KOPT-K1 (cell line): ENCODE data around the gene TMEM266.

Experiments
- H3K27ac ChIP-seq: fragments of 200-600 bp; sonication (generic); 2 replicates; pipeline ENCODE4 v1.5.1; 2016; ENCODE audit warnings: antibody characterized with exemption, mild to moderate bottlenecking, low read depth, low read length; ENCODE audit not compliant: poor library complexity, severe bottlenecking
- H3K36me3 ChIP-seq: fragments of 200-600 bp; sonication (generic); 2 replicates; pipeline ENCODE4 v1.5.1; 2017; ENCODE audit warnings: antibody characterized with exemption, mild to moderate bottlenecking, low read length, moderate library complexity; ENCODE audit not compliant: insufficient read depth
- H3K9me3 ChIP-seq: fragments of 200-600 bp; sonication (generic); 2 replicates; pipeline ENCODE4 v1.5.1; 2017; ENCODE audit warnings: antibody characterized with exemption, low read length, mild to moderate bottlenecking; ENCODE audit not compliant: insufficient read depth, poor library complexity, severe bottlenecking

The TMEM266 gene

GRCh38 chr15:76190070-76190564 lies 130.3 kb downstream of the TMEM266 start:
- no peak overlapping the region for H3K27ac ChIP-seq
- H3K9me3 ChIP-seq = no peaks in the 10 kb centered on the region
- no peaks in the 10 kb centered on the region for H3K36me3 ChIP-seq

GRCh38 chr15:76190751-76191538 lies 131.2 kb downstream of the TMEM266 start:
- peak overlapping the region; percentile 5 for H3K27ac ChIP-seq
- no peaks in the 10 kb centered on the region for H3K36me3 ChIP-seq

GRCh38 chr15:76191539-76192244 lies 131.9 kb downstream of the TMEM266 start:
- no peaks in the 10 kb centered on the region for H3K36me3 ChIP-seq
- peak overlapping the region; percentile 5 for H3K27ac ChIP-seq
- no peaks in the 10 kb centered on the region for H3K9me3 ChIP-seq

More at GRCh38 chr15:76190751-76191538, 131.2 kb downstream of the TMEM266 start:
- no peaks in the 10 kb centered on the region for H3K9me3 ChIP-seq

- Histone ChIP-seq H3K36me3 (no peaks in the 10 kb centered on the region), H3K27ac (no peak overlapping the region), H3K9me3 (no peaks in the 10 kb centered on the region)
Observed at GRCh38 chr15:76192715-76193114, 132.9 kb downstream of the TMEM266 start.

GRCh38 chr15:76193934-76194333 lies 134.1 kb downstream of the TMEM266 start:
- Histone ChIP-seq H3K27ac (no peak overlapping the region), H3K9me3 (no peaks in the 10 kb centered on the region), H3K36me3 (no peaks in the 10 kb centered on the region)

GRCh38 chr15:76195506-76196268 lies 135.9 kb downstream of the TMEM266 start:
- H3K9me3 ChIP-seq = no peaks in the 10 kb centered on the region
- no peaks in the 10 kb centered on the region for H3K36me3 ChIP-seq
- H3K27ac ChIP-seq = no peak overlapping the region

GRCh38 chr15:76196269-76197231 lies 136.8 kb downstream of the TMEM266 start:
- Histone ChIP-seq H3K27ac (no peak overlapping the region), H3K9me3 (no peaks in the 10 kb centered on the region), H3K36me3 (no peaks in the 10 kb centered on the region)

- Histone ChIP-seq H3K36me3 (no peaks in the 10 kb centered on the region), H3K9me3 (no peaks in the 10 kb centered on the region), H3K27ac (no peak overlapping the region)
Observed at GRCh38 chr15:76197703-76198455, 138.1 kb downstream of the TMEM266 start.

- Histone ChIP-seq H3K9me3 (no peaks in the 10 kb centered on the region), H3K27ac (no peak overlapping the region)
Observed at GRCh38 chr15:76198456-76199105, 138.8 kb downstream of the TMEM266 start.

GRCh38 chr15:76199106-76200082 lies 139.6 kb downstream of the TMEM266 start:
- H3K27ac ChIP-seq = no peak overlapping the region
- H3K9me3 ChIP-seq = no peaks in the 10 kb centered on the region
- no peaks in the 10 kb centered on the region for H3K36me3 ChIP-seq

More at GRCh38 chr15:76198456-76199105, 138.8 kb downstream of the TMEM266 start:
- H3K36me3 ChIP-seq = no peaks in the 10 kb centered on the region

GRCh38 chr15:76200083-76200465 lies 140.3 kb downstream of the TMEM266 start:
- no peaks in the 10 kb centered on the region for H3K36me3 ChIP-seq
- no peaks in the 10 kb centered on the region for H3K9me3 ChIP-seq
- H3K27ac ChIP-seq = no peak overlapping the region

- Histone ChIP-seq H3K36me3 (no peaks in the 10 kb centered on the region), H3K27ac (no peak overlapping the region), H3K9me3 (no peaks in the 10 kb centered on the region)
Observed at GRCh38 chr15:76200641-76201105, 140.9 kb downstream of the TMEM266 start.
